ENCODE measurements around the gene ADAM22.

ADAM22 gene

GRCh38 chr7:88041583-88041982 is 107.5 kb downstream of the ADAM22 start:
- DNase-seq: no peak

GRCh38 chr7:88042157-88042556 is 108.1 kb downstream of the ADAM22 start:
- no peak for DNase-seq

GRCh38 chr7:88042803-88043202 is 108.8 kb downstream of the ADAM22 start:
- no peak for DNase-seq

DNA sequence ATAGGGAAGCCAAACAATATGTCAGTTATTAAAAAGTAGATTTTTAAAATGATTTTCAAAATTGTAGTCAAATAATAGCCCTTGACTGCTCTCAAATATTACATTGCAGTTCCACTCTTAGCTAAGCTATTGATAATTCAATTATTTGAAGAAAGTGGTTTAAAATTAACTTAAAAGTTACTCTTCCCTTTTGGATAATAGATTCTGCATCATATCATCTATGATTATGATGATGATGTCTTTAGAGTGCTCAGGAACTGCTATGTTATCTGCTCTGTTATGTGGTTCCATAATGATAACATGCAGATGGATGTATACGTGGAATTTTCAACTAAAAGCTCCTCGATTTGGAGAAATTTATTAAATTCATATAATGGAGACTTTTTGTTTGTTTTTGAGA is 110.0 kb downstream of the ADAM22 start:
- no peak for DNase-seq

- DNase-seq: no peak
Measured at GRCh38 chr7:88046839-88047573, 113.0 kb downstream of the ADAM22 start.

- DNase-seq: no peak
Measured at GRCh38 chr7:88057655-88058054, 123.6 kb downstream of the ADAM22 start.

- no peak for DNase-seq
Measured at GRCh38 chr7:88062238-88062637, 128.2 kb downstream of the ADAM22 start.

- no peak for DNase-seq
Measured at GRCh38 chr7:88069093-88069492, 135.0 kb downstream of the ADAM22 start.

GRCh38 chr7:88071994-88072714 is 138.1 kb downstream of the ADAM22 start:
- DNase-seq: no peak

- DNase-seq: no peak
Measured at GRCh38 chr7:88072715-88073055, 138.6 kb downstream of the ADAM22 start.

- no peak for DNase-seq
Measured at GRCh38 chr7:88073626-88074025, 139.6 kb downstream of the ADAM22 start.

- DNase-seq: no peak
Measured at GRCh38 chr7:88075216-88075615, 141.2 kb downstream of the ADAM22 start.

GRCh38 chr7:88083883-88084282 is 149.8 kb downstream of the ADAM22 start:
- DNase-seq: no peak

DNA sequence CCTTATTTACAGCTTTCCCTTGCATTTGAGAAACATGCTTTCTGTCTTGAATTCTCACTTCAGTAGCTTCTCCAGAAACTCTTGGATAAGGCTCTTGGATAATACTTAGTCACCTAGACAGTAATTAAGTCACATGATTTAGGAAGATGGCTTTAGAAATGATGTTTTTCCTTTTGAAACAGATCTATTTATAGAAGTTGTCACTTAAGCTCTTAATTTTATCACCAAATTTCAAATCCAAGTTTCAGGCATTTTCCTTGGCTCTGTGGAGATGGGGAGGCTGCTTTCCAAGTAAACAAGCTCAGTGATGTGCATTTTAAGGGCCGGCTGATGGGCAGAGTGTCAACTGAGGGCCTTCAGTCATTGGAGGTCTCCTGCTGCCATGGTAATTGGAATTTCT is 155.5 kb downstream of the ADAM22 start:
- no peak for DNase-seq

GRCh38 chr7:88090240-88090639 is 156.2 kb downstream of the ADAM22 start:
- DNase-seq: no peak

- DNase-seq: no peak
Measured at GRCh38 chr7:88090671-88091070, 156.6 kb downstream of the ADAM22 start.

- no peak for DNase-seq
Measured at GRCh38 chr7:88091988-88092675, 158.1 kb downstream of the ADAM22 start.

DNA sequence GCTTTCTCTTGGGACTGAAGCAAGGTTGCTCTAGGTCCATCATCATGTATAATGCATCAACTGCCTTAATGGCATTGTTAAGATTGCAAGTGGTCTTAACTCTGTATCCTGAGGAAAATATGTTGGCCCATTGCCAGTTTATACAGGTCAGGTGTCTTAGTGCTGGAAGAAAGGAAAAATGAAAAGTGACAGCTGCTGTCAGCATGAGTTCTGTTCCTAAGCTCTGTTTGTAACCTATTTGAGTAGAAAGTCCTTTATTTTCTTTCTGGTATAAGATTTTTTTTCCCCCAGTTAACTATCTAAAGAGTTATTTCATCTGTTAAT is 158.6 kb downstream of the ADAM22 start:
- DNase-seq: no peak

DNA sequence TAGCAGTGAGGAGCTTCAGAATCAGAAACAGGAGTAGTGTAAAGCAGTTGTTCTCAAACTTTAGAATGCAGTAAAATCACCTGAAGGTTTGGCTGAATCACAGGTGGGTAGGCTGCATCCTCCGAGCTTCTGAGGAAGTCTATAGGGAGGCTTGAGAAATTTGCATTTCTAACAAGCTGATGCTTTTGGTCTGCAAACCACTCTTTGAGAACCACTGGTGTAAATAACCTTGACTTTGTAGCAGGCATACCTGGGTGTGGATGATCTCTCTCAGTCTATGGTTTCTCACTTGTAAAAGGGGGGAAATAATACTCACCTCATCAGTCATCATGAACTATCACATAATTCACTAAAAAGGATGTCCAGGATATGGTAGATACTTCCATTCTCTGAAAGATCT is 167.7 kb downstream of the ADAM22 start:
- DNase-seq: no peak

- DNase-seq: no peak
Measured at GRCh38 chr7:88102675-88103074, 168.6 kb downstream of the ADAM22 start.

GRCh38 chr7:88104732-88105131 is 170.7 kb downstream of the ADAM22 start:
- DNase-seq: no peak

DNA sequence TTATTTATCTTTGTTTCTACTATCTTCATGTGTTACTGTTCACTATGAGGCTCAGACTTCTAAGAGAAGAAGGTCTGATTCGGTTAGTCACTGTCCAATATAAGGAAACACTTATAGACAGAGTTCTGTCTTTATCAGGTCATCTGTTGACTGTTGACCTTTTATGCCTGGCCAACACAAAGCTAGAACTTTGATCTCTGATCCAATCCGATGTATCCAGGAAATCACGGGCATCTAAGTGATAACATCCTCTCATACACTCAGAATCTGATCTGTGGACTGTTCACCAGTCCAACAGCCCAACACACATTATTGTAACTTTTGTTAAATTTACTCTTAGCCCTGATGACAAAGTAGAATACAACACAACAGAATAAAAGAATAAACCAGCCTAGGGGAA is 171.2 kb downstream of the ADAM22 start:
- DNase-seq: no peak

DNA sequence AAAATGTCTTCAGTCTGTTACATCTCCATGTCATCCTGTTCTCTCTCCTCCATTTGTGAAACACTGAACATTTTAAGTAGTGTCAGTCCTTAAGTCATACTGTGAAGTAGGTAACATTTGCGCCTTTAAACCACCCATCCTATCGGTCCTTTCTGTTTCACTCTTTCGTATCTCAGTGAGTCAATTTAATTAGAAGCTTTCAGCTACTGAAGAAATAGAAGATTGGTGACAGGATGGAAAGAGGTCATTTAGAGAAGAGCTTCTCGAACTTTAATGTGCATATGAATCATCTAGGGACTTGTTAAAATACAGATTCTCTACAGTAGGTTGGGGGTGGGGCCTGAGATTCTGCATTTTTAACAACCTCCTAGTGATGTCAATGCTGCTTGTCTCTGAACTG is 172.4 kb downstream of the ADAM22 start:
- no peak for DNase-seq

DNA sequence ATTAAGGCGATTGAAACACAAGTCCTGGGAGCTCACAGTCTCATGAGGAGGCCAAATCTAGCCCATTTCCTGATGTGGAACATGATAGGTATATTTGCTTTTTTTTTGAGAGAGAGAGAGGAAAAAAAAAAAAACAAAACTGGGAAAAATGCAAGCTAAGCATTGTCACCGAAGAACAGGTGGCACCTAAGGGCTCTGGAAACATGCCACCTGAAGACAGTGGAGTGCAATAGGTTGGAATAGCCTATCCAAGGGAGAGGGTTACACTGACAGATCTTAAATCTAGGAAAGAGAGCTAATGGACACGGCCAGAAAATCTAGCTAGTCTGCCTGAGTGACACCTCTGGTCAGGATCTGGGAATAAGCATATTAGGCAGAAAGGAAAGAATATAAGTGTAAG is 175.6 kb downstream of the ADAM22 start:
- DNase-seq: no peak

Data from activated CD4-positive, CD25-positive, alpha-beta regulatory T cell treated with anti-CD3 and anti-CD28 coated beads, Interleukin-2, amount 50 U/mL, for 72 hours (primary cell).